ENCODE results near the gene TMEM259.

GRCh38 chr19:1058112-1058511 is 37.2 kb upstream of the TMEM259 start:
- TF ChIP-seq POLR2AphosphoS5 (IDR thresholded peaks at IDR 0.05; ENCODE audit: low read depth) (no peak), CTCF (IDR thresholded peaks at IDR 0.05; ENCODE audit: insufficient read depth, low read length) (no peak)
